CD8-positive, alpha-beta memory T cell (primary cell): Measurements from ENCODE around the gene NTRK2. TPM values are rescaled to one million over a fixed set of nuclear protein-coding genes. Genes with fewer than 3 reads are reported as not detected.
"Not testable (repeated sequence)": the region's sequence is repeated elsewhere in the genome, so short reads cannot be mapped to it uniquely, and the experiment has no call there.

Source experiments
- CTCF ChIA-PET: fragments of 350-600 bp; sonication (Branson Sonifier 250); formaldehyde crosslinking; loops from one replicate; lab custom pipeline; 2021; ENCODE audit warnings: antibody characterized with exemption; lab: Charles Lee
- POLR2A ChIA-PET: fragments of 350-600 bp; sonication (Branson Sonifier 250); formaldehyde crosslinking; loops from one replicate; lab custom pipeline; 2021; ENCODE audit warnings: antibody characterized with exemption; lab: Charles Lee
- DNase-seq, 5 donors: peaks; one replicate each; pipeline versions ENCODE4 v3.0.0 to v3.0.0-alpha.2; 2020 to 2022; ENCODE audit warnings: mixed read lengths in 1 of 5
- H3K27ac ChIP-seq: one replicate; pipeline ENCODE4 v1.7.0; 2013; ENCODE audit warnings: low read depth, mild to moderate bottlenecking, low read length, moderate library complexity
- H3K27me3 ChIP-seq: 2 replicates; pipeline ENCODE4 v1.7.0; 2013; ENCODE audit warnings: low read length, mild to moderate bottlenecking; ENCODE audit not compliant: insufficient read depth, poor library complexity, severe bottlenecking
- H3K36me3 ChIP-seq: 2 replicates; pipeline ENCODE4 v1.7.0; 2013; ENCODE audit warnings: mild to moderate bottlenecking, low read length, moderate library complexity; ENCODE audit not compliant: insufficient read depth
- H3K4me1 ChIP-seq: 2 replicates; pipeline ENCODE4 v1.7.0; 2013; ENCODE audit warnings: mild to moderate bottlenecking, low read length, moderate library complexity; ENCODE audit not compliant: insufficient read depth
- H3K4me3 ChIP-seq: 2 replicates; pipeline ENCODE4 v1.7.0; 2013; ENCODE audit warnings: mild to moderate bottlenecking, low read length
- H3K9me3 ChIP-seq: 2 replicates; pipeline ENCODE4 v1.7.0; 2013; ENCODE audit warnings: mild to moderate bottlenecking, low read length
- H3K27ac Mint-ChIP-seq, 8 donors: one replicate each; pipeline ENCODE4 v1.8.0; 2020 to 2021; ENCODE audit warnings: mixed read lengths in 8 of 8, mild to moderate bottlenecking in 6 of 8, inconsistent platforms in 3 of 8, moderate library complexity in 3 of 8
- H3K27me3 Mint-ChIP-seq, 2 donors: one replicate each; pipeline ENCODE4 v1.8.0; 2020 to 2021; ENCODE audit warnings: mixed read lengths in 2 of 2, mild to moderate bottlenecking in 1 of 2, moderate library complexity in 1 of 2
- H3K36me3 Mint-ChIP-seq, 3 donors: one replicate each; pipeline ENCODE4 v1.8.0; 2020 to 2021; ENCODE audit warnings: mixed read lengths in 3 of 3, inconsistent platforms in 1 of 3, mild to moderate bottlenecking in 1 of 3
- H3K4me1 Mint-ChIP-seq, 3 donors: one replicate each; pipeline ENCODE4 v1.8.0; 2020 to 2021; ENCODE audit warnings: mixed read lengths in 3 of 3, inconsistent platforms in 1 of 3, mild to moderate bottlenecking in 1 of 3
- H3K4me3 Mint-ChIP-seq, 7 donors: one replicate each; pipeline ENCODE4 v1.8.0; 2020 to 2021; ENCODE audit warnings: mixed read lengths in 7 of 7, mild to moderate bottlenecking in 6 of 7, moderate library complexity in 4 of 7, inconsistent platforms in 2 of 7
- H3K9me3 Mint-ChIP-seq, 5 donors: one replicate each; pipeline ENCODE4 v1.8.0; 2020 to 2022; ENCODE audit warnings: mixed read lengths in 5 of 5, mild to moderate bottlenecking in 3 of 5, moderate library complexity in 2 of 5, inconsistent platforms in 1 of 5
- polyA plus RNA-seq: library from polyadenylated mRNA; unstranded; fragments of 300-500 nt; fragmentation: Illumina TruSeq; gene quantifications from one replicate; pipeline ENCODE4 v1.2.3, GENCODE V29; 2021
- total RNA-seq, 2 experiments: library from RNA; stranded (reverse); gene quantifications; one replicate each; pipeline ENCODE4 v1.2.3, GENCODE V29; 2021

Gene NTRK2
- total and polyA plus RNA-seq, 3 experiments from 2014 or later = 0.26 to 0.38 TPM; not detected in 1

DNA sequence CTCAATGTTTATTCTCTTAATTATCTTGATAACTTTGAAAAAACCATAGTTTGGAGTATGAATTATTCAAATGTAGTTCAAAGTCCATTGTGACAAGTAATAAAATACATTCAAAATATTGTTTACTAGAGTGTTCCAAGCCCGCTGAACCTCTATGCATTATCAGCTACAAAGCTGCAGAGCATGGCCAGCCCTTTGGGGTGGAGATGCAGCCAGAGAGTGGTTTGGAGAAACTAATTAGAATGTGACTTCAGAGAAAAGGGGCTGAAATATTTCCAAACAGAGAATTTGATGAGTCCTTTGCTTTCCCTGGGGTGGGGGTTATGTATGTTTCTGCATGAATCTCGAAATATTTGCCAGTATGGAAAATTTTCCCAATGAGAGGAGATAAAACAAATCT, 211.3 kb downstream of the NTRK2 start:
- DNase-seq = no peak
- ChIA-PET POLR2A (no interaction called here), CTCF (no interaction called here)
- Mint-ChIP-seq H3K4me1 (no peaks in the 10 kb centered on the region), H3K4me3 (no peak overlapping the region), H3K27ac (no peak overlapping the region), H3K27me3 (no peaks in the 10 kb centered on the region), H3K36me3 (no peaks in the 10 kb centered on the region), H3K9me3 (no peaks in the 10 kb centered on the region)
- H3K4me3 ChIP-seq = no peak overlapping the region
- H3K4me1 ChIP-seq = no peaks in the 10 kb centered on the region
- H3K27me3 ChIP-seq = no peaks in the 10 kb centered on the region
- no peak overlapping the region for H3K27ac ChIP-seq
- H3K36me3 ChIP-seq = no peaks in the 10 kb centered on the region
- no peaks in the 10 kb centered on the region for H3K9me3 ChIP-seq

DNA sequence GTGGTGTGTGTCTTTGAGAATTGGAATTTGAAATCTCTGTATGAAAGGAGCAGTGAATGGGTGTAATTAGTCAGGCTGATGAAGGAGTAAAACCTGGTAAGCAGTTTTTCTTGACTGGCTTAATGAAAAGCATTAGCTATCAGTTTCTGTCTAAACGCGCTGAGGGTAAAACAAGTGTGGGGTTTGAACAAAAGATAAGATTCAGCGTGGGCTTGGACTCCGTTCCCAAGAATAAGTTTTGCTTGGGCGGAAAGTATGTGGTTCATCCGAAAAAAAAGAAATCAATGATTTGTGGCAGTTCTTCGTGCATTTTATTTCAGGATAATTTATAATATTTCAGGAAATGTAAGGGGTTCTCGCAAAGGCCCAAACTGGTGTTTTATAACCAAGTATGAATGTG, 217.3 kb downstream of the NTRK2 start:
- Mint-ChIP-seq H3K9me3 (no peaks in the 10 kb centered on the region), H3K27me3 (no peaks in the 10 kb centered on the region), H3K4me3 (no peak overlapping the region), H3K36me3 (no peaks in the 10 kb centered on the region), H3K27ac (no peak overlapping the region), H3K4me1 (no peaks in the 10 kb centered on the region)
- Histone ChIP-seq H3K36me3 (no peaks in the 10 kb centered on the region), H3K27ac (no peak overlapping the region), H3K27me3 (no peaks in the 10 kb centered on the region), H3K4me3 (no peak overlapping the region), H3K4me1 (no peaks in the 10 kb centered on the region), H3K9me3 (no peaks in the 10 kb centered on the region)
- CTCF ChIA-PET = no interaction called here
- DNase-seq = no peak
- POLR2A ChIA-PET = no interaction called here

DNA sequence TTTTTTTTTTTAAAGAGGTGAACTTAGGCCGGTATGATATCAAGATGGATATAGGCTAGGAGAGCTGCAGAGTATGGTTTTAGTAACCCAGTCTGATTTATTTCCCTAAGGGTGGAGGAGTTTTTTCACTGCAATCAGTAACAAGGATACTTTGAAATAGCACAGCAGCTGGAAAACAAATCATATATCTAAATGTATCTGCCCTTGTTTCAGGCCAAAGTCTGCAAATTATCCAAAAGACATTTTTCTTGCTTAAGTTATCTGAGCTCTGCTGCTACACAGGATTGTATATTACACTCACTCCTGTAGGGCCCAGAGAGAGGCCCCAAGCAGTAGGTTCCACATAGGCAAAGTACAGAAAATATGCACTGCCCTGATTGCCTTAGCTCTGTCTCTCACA, 222.4 kb downstream of the NTRK2 start:
- no peaks in the 10 kb centered on the region for H3K27me3 Mint-ChIP-seq
- H3K27me3 ChIP-seq = no peaks in the 10 kb centered on the region
- no peaks in the 10 kb centered on the region for H3K36me3 Mint-ChIP-seq
- CTCF ChIA-PET = no interaction called here
- no peak for DNase-seq
- no peaks in the 10 kb centered on the region for H3K9me3 Mint-ChIP-seq
- H3K36me3 ChIP-seq = no peaks in the 10 kb centered on the region
- POLR2A ChIA-PET = no interaction called here
- no peak overlapping the region for H3K4me3 ChIP-seq
- no peaks in the 10 kb centered on the region for H3K9me3 ChIP-seq
- no peak overlapping the region for H3K4me3 Mint-ChIP-seq
- no peaks in the 10 kb centered on the region for H3K4me1 Mint-ChIP-seq
- H3K4me1 ChIP-seq = no peaks in the 10 kb centered on the region
- H3K27ac Mint-ChIP-seq = no peak overlapping the region
- no peak overlapping the region for H3K27ac ChIP-seq

DNA sequence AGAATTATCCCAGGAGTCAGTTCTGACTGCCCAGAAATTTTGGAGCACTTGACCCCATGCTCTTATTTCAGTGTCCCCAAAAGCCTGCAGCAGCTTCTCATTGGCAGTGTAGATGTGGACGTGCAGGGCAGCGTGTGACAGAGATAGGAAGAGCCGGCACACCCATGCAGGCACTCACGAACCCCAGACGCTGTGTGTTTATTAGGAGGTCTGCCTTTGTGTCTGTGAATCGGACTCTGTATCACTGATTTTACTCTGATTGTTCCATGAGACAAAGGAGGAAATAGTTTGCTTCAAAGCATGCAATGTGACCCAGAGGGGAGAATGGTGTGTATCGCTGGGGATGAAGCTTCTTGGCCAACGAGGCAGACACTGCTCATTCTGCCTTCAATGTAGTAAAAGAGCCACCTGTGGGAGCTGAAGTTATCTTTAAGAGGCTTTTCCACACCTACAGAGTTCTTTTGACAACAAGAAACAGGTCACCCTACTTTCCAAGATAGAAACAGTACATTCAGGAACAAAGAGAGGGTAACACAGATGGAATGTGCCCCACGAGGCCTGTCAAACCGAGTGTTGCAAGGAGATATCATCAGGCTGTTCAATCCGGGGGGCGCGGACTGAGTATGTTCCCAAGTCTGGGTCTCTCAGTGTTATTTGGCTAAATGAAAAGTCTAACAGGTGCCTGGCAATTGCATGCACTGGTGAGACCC, 224.0 kb downstream of the NTRK2 start:
- Mint-ChIP-seq H3K4me3 (no peak overlapping the region), H3K27ac (no peak overlapping the region), H3K27me3 (no peaks in the 10 kb centered on the region), H3K9me3 (no peaks in the 10 kb centered on the region), H3K36me3 (no peaks in the 10 kb centered on the region), H3K4me1 (no peaks in the 10 kb centered on the region)
- CTCF ChIA-PET = no interaction called here
- DNase-seq = no peak
- Histone ChIP-seq H3K9me3 (no peaks in the 10 kb centered on the region), H3K27ac (no peak overlapping the region), H3K36me3 (no peaks in the 10 kb centered on the region), H3K4me1 (no peaks in the 10 kb centered on the region), H3K4me3 (no peak overlapping the region), H3K27me3 (no peaks in the 10 kb centered on the region)
- POLR2A ChIA-PET = no interaction called here

DNA sequence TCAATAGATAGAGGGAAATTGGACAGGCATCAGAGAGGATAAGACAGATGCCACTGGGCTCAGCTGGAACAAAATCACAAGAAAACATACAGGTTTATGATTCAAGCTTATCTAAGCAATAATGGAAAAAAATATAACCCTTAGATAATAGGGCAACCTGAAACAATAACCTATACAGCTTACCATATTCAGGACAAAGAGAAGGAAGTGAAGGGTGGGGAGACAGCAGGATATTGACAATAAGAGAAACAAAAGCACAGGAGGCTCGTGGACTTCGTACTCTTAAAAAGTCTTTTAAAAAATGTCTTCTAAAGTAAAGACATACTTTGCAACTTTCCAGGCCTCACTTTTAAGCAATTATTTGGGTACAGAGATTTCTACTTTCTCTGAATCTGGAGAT, 225.3 kb downstream of the NTRK2 start:
- POLR2A ChIA-PET = no interaction called here

GRCh38 chr9:84897362-84898094, 228.0 kb downstream of the NTRK2 start:
- ChIA-PET CTCF (interaction anchor here (0.7 kb wide), 1 partner anchor 128 kb away, joined by 3 read pairs; no protein-coding TSS in a partner anchor), POLR2A (no interaction called here)
- H3K4me3 ChIP-seq = no peak overlapping the region
- Mint-ChIP-seq H3K36me3 (no peaks in the 10 kb centered on the region), H3K4me1 (no peaks in the 10 kb centered on the region), H3K27me3 (peaks cover 0 to 4% of the 10 kb centered on the region in 2 donors), H3K4me3 (no peak overlapping the region), H3K9me3 (no peaks in the 10 kb centered on the region), H3K27ac (no peak overlapping the region)
- no peaks in the 10 kb centered on the region for H3K9me3 ChIP-seq
- H3K4me1 ChIP-seq = no peaks in the 10 kb centered on the region
- no peaks in the 10 kb centered on the region for H3K36me3 ChIP-seq
- H3K27ac ChIP-seq = no peak overlapping the region
- no peaks in the 10 kb centered on the region for H3K27me3 ChIP-seq
- DNase-seq = no peak

More for the DNA sequence above, 225.3 kb downstream of the NTRK2 start:
- CTCF ChIA-PET = no interaction called here
- Mint-ChIP-seq H3K27me3 (peaks cover 0 to 4% of the 10 kb centered on the region in 2 donors), H3K36me3 (no peaks in the 10 kb centered on the region), H3K4me1 (no peaks in the 10 kb centered on the region), H3K27ac (peak overlapping the region in 1 of 8 donors; percentile 39), H3K4me3 (no peak overlapping the region), H3K9me3 (no peaks in the 10 kb centered on the region)
- no peak for DNase-seq
- no peaks in the 10 kb centered on the region for H3K27me3 ChIP-seq
- H3K36me3 ChIP-seq = no peaks in the 10 kb centered on the region
- H3K4me1 ChIP-seq = no peaks in the 10 kb centered on the region
- H3K27ac ChIP-seq = no peak overlapping the region
- no peak overlapping the region for H3K4me3 ChIP-seq
- H3K9me3 ChIP-seq = no peaks in the 10 kb centered on the region

GRCh38 chr9:84898188-84898587, 228.7 kb downstream of the NTRK2 start:
- H3K27ac Mint-ChIP-seq = no peak overlapping the region
- Histone ChIP-seq H3K4me1 (no peaks in the 10 kb centered on the region), H3K27me3 (no peaks in the 10 kb centered on the region), H3K36me3 (no peaks in the 10 kb centered on the region), H3K9me3 (no peaks in the 10 kb centered on the region), H3K27ac (no peak overlapping the region), H3K4me3 (no peak overlapping the region)
- H3K4me3 Mint-ChIP-seq = no peak overlapping the region
- no peaks in the 10 kb centered on the region for H3K36me3 Mint-ChIP-seq
- no peak for DNase-seq
- POLR2A ChIA-PET = no interaction called here
- CTCF ChIA-PET = interaction anchor here (0.7 kb wide), 1 partner anchor 128 kb away, joined by 3 read pairs; no protein-coding TSS in a partner anchor
- H3K9me3 Mint-ChIP-seq = no peaks in the 10 kb centered on the region
- no peaks in the 10 kb centered on the region for H3K4me1 Mint-ChIP-seq
- peaks cover 0 to 4% of the 10 kb centered on the region in 2 donors for H3K27me3 Mint-ChIP-seq

DNA sequence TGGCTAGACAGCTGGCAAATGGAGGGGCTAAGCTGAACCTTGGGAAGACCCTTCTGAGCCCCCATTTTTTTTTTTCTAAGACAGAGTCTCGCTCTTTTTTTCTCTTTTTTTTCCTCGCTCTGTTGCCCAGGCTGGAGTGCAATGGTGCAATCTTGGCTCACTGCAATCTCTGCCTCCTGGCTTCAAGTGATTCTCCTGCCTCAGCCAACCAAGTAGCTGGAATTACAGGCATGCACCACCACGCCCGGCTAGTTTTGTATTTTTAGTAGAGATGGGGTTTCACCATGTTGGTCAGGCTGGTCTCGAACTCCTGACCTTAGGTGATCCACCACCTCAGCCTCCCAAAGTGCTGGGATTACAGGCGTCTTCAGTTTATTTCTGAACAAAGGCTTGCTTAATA, 229.1 kb downstream of the NTRK2 start:
- H3K27me3 ChIP-seq, H3K27me3 Mint-ChIP-seq, H3K4me1 Mint-ChIP-seq, H3K4me3 Mint-ChIP-seq, H3K4me1 ChIP-seq, H3K4me3 ChIP-seq, H3K36me3 ChIP-seq, H3K27ac ChIP-seq, DNase-seq, H3K27ac Mint-ChIP-seq, H3K36me3 Mint-ChIP-seq, H3K9me3 ChIP-seq, POLR2A ChIA-PET, H3K9me3 Mint-ChIP-seq: not testable (repeated sequence)
- CTCF ChIA-PET = interaction anchor here (0.7 kb wide), 1 partner anchor 129 kb away, joined by 3 read pairs; no protein-coding TSS in a partner anchor
